K562 (cell line): ENCODE results near the gene NUP188. TPM values are rescaled to one million over a fixed set of nuclear protein-coding genes. Genes with fewer than 3 reads are reported as not detected.
A peak's percentile ranks its signal among the peaks of the same experiment; 100 is the strongest.

Experiments
- CHD2 ChIP-seq: IDR thresholded peaks from 2 replicates; pipeline ENCODE4 v1.6.1; 2011; ENCODE audit warnings: low read depth, low read length
- ESRRB ChIP-seq: fragments of 250-450 bp; sonication (Bioruptor Pico); IDR thresholded peaks from 2 replicates; pipeline ENCODE4 v1.5.0; 2020; ENCODE audit warnings: mild to moderate bottlenecking, moderate library complexity, borderline replicate concordance
- FOXK2 ChIP-seq, 2 experiments: fragments of 450-650 bp; IDR thresholded peaks in 1 of 2; conservative IDR thresholded peaks in 1 of 2; 2 replicates each; pipeline ENCODE4 v1.6.1; 2016; ENCODE audit warnings: low read depth in 2 of 2, mild to moderate bottlenecking in 1 of 2
- HDAC8 ChIP-seq: fragments of 450-650 bp; IDR thresholded peaks from 2 replicates; pipeline ENCODE4 v1.6.1; 2016; ENCODE audit warnings: mild to moderate bottlenecking, missing genetic modification characterization, moderate library complexity, missing compliant biosample characterization
- JUN ChIP-seq, 2 experiments: sonication (generic) in 1 of 2; formaldehyde crosslinking in 1 of 2; IDR thresholded peaks; 2 replicates each; pipeline versions ENCODE4 v1.6.1 to v1.8.0; 2012 to 2022; ENCODE audit warnings: borderline replicate concordance in 2 of 2, mild to moderate bottlenecking in 2 of 2, improper control_type of control experiment in 1 of 2, low read depth in 1 of 2, low read length in 1 of 2, missing genetic modification reagents in 1 of 2
- KDM5B ChIP-seq: fragments of 200-600 bp; sonication (generic); IDR thresholded peaks from 2 replicates; pipeline ENCODE4 v1.6.1; 2012; ENCODE audit warnings: low read depth, mild to moderate bottlenecking, moderate library complexity, low read length, control low read depth, inconsistent platforms; ENCODE audit not compliant: insufficient replicate concordance
- NFRKB ChIP-seq: fragments of 450-650 bp; IDR thresholded peaks from 2 replicates; pipeline ENCODE4 v1.6.1; 2016; ENCODE audit warnings: low read depth
- TRIM28 ChIP-seq: fragments of 450-650 bp; IDR thresholded peaks from 2 replicates; pipeline ENCODE4 v1.6.1; 2017
- ZBTB17 ChIP-seq: fragments of 450-650 bp; formaldehyde crosslinking; IDR thresholded peaks from 2 replicates; pipeline ENCODE4 v1.4.0; 2020; ENCODE audit warnings: mild to moderate bottlenecking
- ZC3H11A ChIP-seq: IDR thresholded peaks from 2 replicates; pipeline ENCODE4 v1.6.1; 2012; ENCODE audit warnings: low read depth, low read length, improper control_type of control experiment
- ZNF212 ChIP-seq: fragments of 450-650 bp; formaldehyde crosslinking; IDR thresholded peaks from 2 replicates; pipeline ENCODE4 v1.4.0; 2020; ENCODE audit warnings: mild to moderate bottlenecking
- ZNF347 ChIP-seq: fragments of 450-650 bp; formaldehyde crosslinking; IDR thresholded peaks from 2 replicates; pipeline ENCODE4 v1.4.0; 2020; ENCODE audit warnings: low read depth, mild to moderate bottlenecking, moderate library complexity
- ZNF384 ChIP-seq: IDR thresholded peaks from 2 replicates; pipeline ENCODE4 v1.6.1; 2012; ENCODE audit warnings: low read depth, low read length, improper control_type of control experiment
- polyA plus RNA-seq, 8 experiments: library from polyadenylated mRNA; depleted of rRNA in 4 of 8; stranded (reverse) in 5 of 8; unstranded in 3 of 8; fragments of >200 nt; fragmentation: Nextera tagmentation in 2 of 8; fragmentation: Illumina TruSeq in 1 of 8; extraction: Ambion mirVana in 2 of 8; extraction: Trizol in 1 of 8; gene quantifications; 2 replicates each; pipeline versions ENCODE4 v1.2.1 to v1.2.3, GENCODE V29; 2011 to 2014; ENCODE audit warnings: inconsistent platforms in 1 of 8, missing spikeins in 1 of 8
- total RNA-seq, 7 experiments: library from RNA; depleted of rRNA in 6 of 7; stranded (reverse); fragments of >200 nt in 6 of 7; fragmentation: Illumina TruSeq in 2 of 7; extraction: Trizol in 2 of 7; gene quantifications; 2 replicates each; pipeline versions ENCODE4 v1.2.1 to v1.2.3, GENCODE V29; 2011 to 2021; ENCODE audit warnings: low replicate concordance in 1 of 7
- TF ChIP-seq, protein P1 (sequence below): IDR thresholded peaks from 2 replicates; pipeline ENCODE4 v1.6.1; 2011; ENCODE audit not compliant: insufficient read length; ENCODE audit errors: extremely low read depth
- TF ChIP-seq, protein P2 (sequence below): fragments of 250-450 bp; sonication (Bioruptor Pico); IDR thresholded peaks from 2 replicates; pipeline ENCODE4 v1.8.0; 2021; ENCODE audit warnings: moderate library complexity, mild to moderate bottlenecking, inconsistent platforms
- TF ChIP-seq, protein P3 (sequence below): fragments of 250-450 bp; sonication (Bioruptor Pico); IDR thresholded peaks from 2 replicates; pipeline ENCODE4 v1.8.0; 2021; ENCODE audit warnings: borderline replicate concordance, mild to moderate bottlenecking, moderate library complexity; ENCODE audit not compliant: poor library complexity, severe bottlenecking
- TF ChIP-seq, protein P4 (sequence below), 3 experiments: fragments of 200-800 bp in 1 of 3; fragments of 250-450 bp in 1 of 3; fragments of 450-650 bp in 1 of 3; sonication (Bioruptor Pico) in 1 of 3; sonication (Bioruptor generic) in 1 of 3; formaldehyde crosslinking in 1 of 3; IDR thresholded peaks; 2 replicates each; pipeline versions ENCODE4 v1.6.1 to v1.8.0; 2016 to 2022; ENCODE audit warnings: mild to moderate bottlenecking in 2 of 3, missing genetic modification characterization in 2 of 3, missing compliant biosample characterization in 1 of 3, moderate library complexity in 1 of 3
- TF ChIP-seq, protein P5 (sequence below): fragments of 450-650 bp; IDR thresholded peaks from 2 replicates; pipeline ENCODE4 v1.6.1; 2016; ENCODE audit warnings: low read depth, mild to moderate bottlenecking, moderate library complexity

Gene NUP188
- total and polyA plus RNA-seq, 9 of the 15 experiments (the other 6 are each of a cell fraction or from before 2014, with no cell fraction given), result 11.7 to 135 (median 70.6) TPM

DNA sequence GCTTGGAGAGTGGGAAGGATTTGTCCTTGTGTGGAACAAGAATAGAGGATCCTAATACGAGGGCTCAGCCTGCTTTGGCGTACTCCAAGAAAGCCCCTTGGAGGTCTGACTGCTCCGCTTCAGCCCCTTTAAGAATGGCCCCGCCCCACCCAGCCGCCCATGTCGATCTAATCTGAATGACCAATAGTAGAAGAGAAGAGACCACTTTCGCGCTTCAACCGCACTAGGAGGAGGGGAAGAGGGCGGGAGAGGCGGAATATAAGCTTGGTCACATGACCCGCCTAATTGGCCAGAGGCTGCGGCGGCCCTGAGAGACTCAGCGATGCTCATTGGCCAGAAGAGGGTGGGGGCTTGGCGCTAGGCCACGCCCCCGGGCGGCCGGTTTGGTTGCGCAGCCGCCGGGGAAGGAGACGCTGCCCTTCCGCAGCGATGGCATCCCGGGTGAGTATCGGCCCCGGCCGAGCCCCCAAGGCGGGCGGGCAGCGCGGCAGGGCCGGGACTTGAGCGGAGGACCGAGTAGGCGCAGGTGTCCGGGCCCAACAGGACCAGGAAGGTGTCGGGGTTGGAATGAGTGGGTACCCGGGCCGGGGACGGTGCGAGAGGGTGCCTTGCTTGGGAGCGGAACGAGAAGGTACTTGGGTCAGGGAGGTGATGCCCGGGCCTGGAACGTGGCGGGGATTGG lies 88.9 kb downstream of the NUP188 start, which contains the start of gene MIGA2 (continued):
- no peak for TF ChIP-seq JUN (IDR thresholded peaks at IDR 0.05; ENCODE audit: borderline replicate concordance, low read depth, low read length)
- TF ChIP-seq JUN (CRISPR knock-in tag; IDR thresholded peaks at IDR 0.05; ENCODE audit: borderline replicate concordance), result no peak
- no peak for TF ChIP-seq NFRKB
- no peak for TF ChIP-seq ZNF212
- no peak for TF ChIP-seq HDAC8 (tag)
- TF ChIP-seq KDM5B, result peak; percentile 73
- TF ChIP-seq, protein P1, sequence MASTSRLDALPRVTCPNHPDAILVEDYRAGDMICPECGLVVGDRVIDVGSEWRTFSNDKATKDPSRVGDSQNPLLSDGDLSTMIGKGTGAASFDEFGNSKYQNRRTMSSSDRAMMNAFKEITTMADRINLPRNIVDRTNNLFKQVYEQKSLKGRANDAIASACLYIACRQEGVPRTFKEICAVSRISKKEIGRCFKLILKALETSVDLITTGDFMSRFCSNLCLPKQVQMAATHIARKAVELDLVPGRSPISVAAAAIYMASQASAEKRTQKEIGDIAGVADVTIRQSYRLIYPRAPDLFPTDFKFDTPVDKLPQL, result no peak
- TF ChIP-seq, protein P2, sequence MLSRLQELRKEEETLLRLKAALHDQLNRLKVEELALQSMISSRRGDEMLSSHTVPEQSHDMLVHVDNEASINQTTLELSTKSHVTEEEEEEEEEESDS (CRISPR knock-in tag), result no peak
- TF ChIP-seq ZNF384, result no peak
- TF ChIP-seq ZNF347 (CRISPR knock-in tag), result no peak
- no peak for TF ChIP-seq CHD2
- no peak for TF ChIP-seq ZBTB17 (CRISPR knock-in tag)
- TF ChIP-seq, protein P3, sequence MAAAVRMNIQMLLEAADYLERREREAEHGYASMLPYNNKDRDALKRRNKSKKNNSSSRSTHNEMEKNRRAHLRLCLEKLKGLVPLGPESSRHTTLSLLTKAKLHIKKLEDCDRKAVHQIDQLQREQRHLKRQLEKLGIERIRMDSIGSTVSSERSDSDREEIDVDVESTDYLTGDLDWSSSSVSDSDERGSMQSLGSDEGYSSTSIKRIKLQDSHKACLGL (CRISPR knock-in tag), result no peak
- TF ChIP-seq, protein P4, sequence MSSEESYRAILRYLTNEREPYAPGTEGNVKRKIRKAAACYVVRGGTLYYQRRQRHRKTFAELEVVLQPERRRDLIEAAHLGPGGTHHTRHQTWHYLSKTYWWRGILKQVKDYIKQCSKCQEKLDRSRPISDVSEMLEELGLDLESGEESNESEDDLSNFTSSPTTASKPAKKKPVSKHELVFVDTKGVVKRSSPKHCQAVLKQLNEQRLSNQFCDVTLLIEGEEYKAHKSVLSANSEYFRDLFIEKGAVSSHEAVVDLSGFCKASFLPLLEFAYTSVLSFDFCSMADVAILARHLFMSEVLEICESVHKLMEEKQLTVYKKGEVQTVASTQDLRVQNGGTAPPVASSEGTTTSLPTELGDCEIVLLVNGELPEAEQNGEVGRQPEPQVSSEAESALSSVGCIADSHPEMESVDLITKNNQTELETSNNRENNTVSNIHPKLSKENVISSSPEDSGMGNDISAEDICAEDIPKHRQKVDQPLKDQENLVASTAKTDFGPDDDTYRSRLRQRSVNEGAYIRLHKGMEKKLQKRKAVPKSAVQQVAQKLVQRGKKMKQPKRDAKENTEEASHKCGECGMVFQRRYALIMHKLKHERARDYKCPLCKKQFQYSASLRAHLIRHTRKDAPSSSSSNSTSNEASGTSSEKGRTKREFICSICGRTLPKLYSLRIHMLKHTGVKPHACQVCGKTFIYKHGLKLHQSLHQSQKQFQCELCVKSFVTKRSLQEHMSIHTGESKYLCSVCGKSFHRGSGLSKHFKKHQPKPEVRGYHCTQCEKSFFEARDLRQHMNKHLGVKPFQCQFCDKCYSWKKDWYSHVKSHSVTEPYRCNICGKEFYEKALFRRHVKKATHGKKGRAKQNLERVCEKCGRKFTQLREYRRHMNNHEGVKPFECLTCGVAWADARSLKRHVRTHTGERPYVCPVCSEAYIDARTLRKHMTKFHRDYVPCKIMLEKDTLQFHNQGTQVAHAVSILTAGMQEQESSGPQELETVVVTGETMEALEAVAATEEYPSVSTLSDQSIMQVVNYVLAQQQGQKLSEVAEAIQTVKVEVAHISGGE (CRISPR knock-in tag; IDR thresholded peaks at IDR 0.05), result peak in 2 of 3 experiments; percentile 74 to 93; a peak in 3 of 6 replicates
- no peak for TF ChIP-seq ZC3H11A
- no peak for TF ChIP-seq TRIM28
- TF ChIP-seq FOXK2 (conservative IDR thresholded peaks at IDR 0.05 in 1 of 2, IDR thresholded peaks at IDR 0.05 in 1 of 2; ENCODE audit: low read depth in 2 of 2), result peak in 1 of 2 experiments; percentile 83; a peak in 2 of 4 replicates
- TF ChIP-seq ESRRB (CRISPR knock-in tag), result no peak
- TF ChIP-seq, protein P5, sequence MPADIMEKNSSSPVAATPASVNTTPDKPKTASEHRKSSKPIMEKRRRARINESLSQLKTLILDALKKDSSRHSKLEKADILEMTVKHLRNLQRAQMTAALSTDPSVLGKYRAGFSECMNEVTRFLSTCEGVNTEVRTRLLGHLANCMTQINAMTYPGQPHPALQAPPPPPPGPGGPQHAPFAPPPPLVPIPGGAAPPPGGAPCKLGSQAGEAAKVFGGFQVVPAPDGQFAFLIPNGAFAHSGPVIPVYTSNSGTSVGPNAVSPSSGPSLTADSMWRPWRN, result no peak
